Lung (tissue), 12 donors: ENCODE data around the gene ATG4D. TPM values are rescaled to one million over a fixed set of nuclear protein-coding genes. Genes with fewer than 3 reads are reported as not detected.
"Not testable (repeated sequence)": the region's sequence is repeated elsewhere in the genome, so short reads cannot be mapped to it uniquely, and the experiment has no call there.

Source experiments
- ATAC-seq: fragments of 200-7000 bp; cut with Tn5 transposase; one replicate; pipeline ENCODE4 v1.9.1; 2020; ENCODE audit warnings: moderate number of reproducible peaks; ENCODE audit not compliant: insufficient read depth, low FRiP score
- DNase-seq, 3 donors: peaks; one replicate each; pipeline ENCODE4 v3.0.0-alpha.2; 2013 to 2017
- H3K27ac ChIP-seq, 2 donors: one replicate each; pipeline ENCODE4 v1.5.1; 2013; ENCODE audit warnings: mild to moderate bottlenecking in 2 of 2, moderate library complexity in 2 of 2, control low read depth in 1 of 2, inconsistent platforms in 1 of 2, low read depth in 1 of 2, low read length in 1 of 2
- H3K27me3 ChIP-seq, 3 donors: one replicate each; pipeline ENCODE4 v1.5.1; 2013; ENCODE audit warnings: low read length in 2 of 3; ENCODE audit not compliant: control insufficient read depth in 3 of 3, insufficient read depth in 3 of 3
- H3K36me3 ChIP-seq, 4 donors: one replicate each; pipeline ENCODE4 v1.5.1; 2013; ENCODE audit warnings: low read length in 4 of 4, mild to moderate bottlenecking in 1 of 4, moderate library complexity in 1 of 4; ENCODE audit not compliant: control insufficient read depth in 4 of 4, insufficient read depth in 4 of 4
- H3K4me1 ChIP-seq, 5 donors: one replicate each; pipeline ENCODE4 v1.5.1; 2013; ENCODE audit warnings: low read length in 5 of 5, mild to moderate bottlenecking in 2 of 5, moderate library complexity in 1 of 5; ENCODE audit not compliant: control insufficient read depth in 5 of 5, insufficient read depth in 5 of 5
- H3K4me3 ChIP-seq: one replicate; pipeline ENCODE4 v1.5.1; 2013; ENCODE audit warnings: mild to moderate bottlenecking, control low read depth, moderate library complexity
- H3K9ac ChIP-seq, 2 donors: one replicate each; pipeline ENCODE4 v1.5.1; 2013; ENCODE audit warnings: low read length in 2 of 2, control low read depth in 1 of 2; ENCODE audit not compliant: insufficient read depth in 1 of 2
- H3K9me3 ChIP-seq, 4 donors: one replicate each; pipeline ENCODE4 v1.5.1; 2013; ENCODE audit warnings: low read length in 3 of 4, mild to moderate bottlenecking in 1 of 4, moderate library complexity in 1 of 4; ENCODE audit not compliant: control insufficient read depth in 4 of 4, insufficient read depth in 3 of 4
- CTCF ChIP-seq: IDR thresholded peaks from 2 replicates; pipeline ENCODE4 v1.5.1; 2012; ENCODE audit warnings: mild to moderate bottlenecking; ENCODE audit errors: control extremely low read depth, extremely low read depth
- WGBS, 2 donors: extraction: QIAGEN DNeasy Blood & Tissue Kit; methylation state at CpG; one replicate each; pipeline ENCODE4 v1.1.7; 2013; 5-methylcytosine and 5-hydroxymethylcytosine counted together
- polyA plus RNA-seq, 2 donors: library from polyadenylated mRNA; stranded (reverse); fragments of 200-250 nt; gene quantifications; one replicate each; pipeline ENCODE4 v1.2.1, GENCODE V29; 2013
- total RNA-seq, 2 donors: library from RNA; depleted of rRNA in 1 of 2; stranded (reverse); fragments of >200 nt in 1 of 2; gene quantifications; one replicate each; pipeline ENCODE4 v1.2.1, GENCODE V29; 2014 to 2021
- donor health status: control.
- donor health status: control.
- donor health status: Bipolar disorder and iron deficiency.
- donor health status: healthy.
- donor health status: DM: yes; HTN: yes; CAD: no.

The ATG4D gene
- total and polyA plus RNA-seq, 4 donors = 13.4 to 34.0 (median 27.4) TPM

- no peak overlapping the region for H3K4me3 ChIP-seq
- H3K9me3 ChIP-seq = peaks cover 0 to 5% (median 0%) of the 10 kb centered on the region in 4 donors
- no peak overlapping the region for H3K27ac ChIP-seq
- no peak for TF ChIP-seq CTCF
- H3K27me3 ChIP-seq = no peaks in the 10 kb centered on the region
- H3K9ac ChIP-seq = no peak overlapping the region
- H3K36me3 ChIP-seq = peaks cover 11 to 60% (median 33%) of the 10 kb centered on the region in 4 donors
- DNase-seq (no peak), ATAC-seq (no peak)
- 92 to 94% methylated on average over 7 of the region's 7 CpGs for WGBS, 2 donors
- H3K4me1 ChIP-seq = peaks cover 0 to 4% (median under 1%) of the 10 kb centered on the region in 5 donors
Measured at GRCh38 chr19:10549733-10550132, 6.0 kb downstream of the ATG4D start.

DNA sequence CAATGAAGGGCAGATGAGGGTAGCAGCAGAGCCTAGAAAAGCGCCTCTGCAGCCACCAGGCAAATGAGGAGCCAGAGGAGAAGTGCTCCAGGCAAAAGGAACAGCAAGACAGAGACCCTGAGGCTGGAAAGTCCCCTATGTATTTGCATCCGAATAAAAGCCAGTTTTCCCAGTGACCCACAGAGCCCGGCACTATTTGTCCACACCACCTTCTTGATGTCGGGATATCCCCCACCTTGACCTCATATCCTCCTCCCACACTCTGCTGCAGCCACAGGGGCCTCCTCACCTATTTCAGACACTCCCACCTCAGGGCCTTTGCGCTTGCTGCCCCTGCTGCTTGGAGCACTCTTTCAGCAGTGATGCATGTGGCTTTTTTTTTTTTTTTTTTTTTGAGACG lies 6.6 kb downstream of the ATG4D start:
- no peak for ATAC-seq
- no peak for TF ChIP-seq CTCF
- 97 to 100% methylated on average over 5 to 6 of the region's 6 CpGs for WGBS, 2 donors

DNA sequence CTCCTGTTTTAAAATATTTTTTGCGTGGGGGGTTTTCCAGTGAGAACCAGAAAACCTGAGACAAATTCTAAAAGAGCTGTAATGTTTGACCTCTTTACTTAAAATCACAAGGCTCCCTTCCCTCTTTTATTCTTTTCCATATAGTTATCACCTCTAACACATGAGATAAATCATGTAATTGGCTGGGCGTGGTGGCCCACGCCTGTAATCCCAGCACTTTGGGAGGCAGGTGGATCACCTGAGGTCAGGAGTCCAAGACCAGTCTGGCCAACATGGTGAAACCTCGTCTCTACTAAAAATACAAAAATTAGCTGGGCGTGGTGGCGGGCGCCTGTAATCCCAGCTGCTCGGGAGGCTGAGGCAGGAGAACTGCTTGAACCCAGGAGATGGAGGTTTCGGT lies 7.3 kb downstream of the ATG4D start:
- H3K4me1 ChIP-seq, H3K27me3 ChIP-seq, H3K4me3 ChIP-seq, ATAC-seq, H3K9me3 ChIP-seq, DNase-seq, H3K9ac ChIP-seq, H3K27ac ChIP-seq: not testable (repeated sequence)
- WGBS, 2 donors = 98% methylated on average over 9 of the region's 9 CpGs
- H3K36me3 ChIP-seq = peaks cover 11 to 71% (median 38%) of the 10 kb centered on the region in 4 donors

More for the DNA sequence above, 6.6 kb downstream of the ATG4D start:
- DNase-seq = no peak
- H3K36me3 ChIP-seq = peaks cover 11 to 66% (median 33%) of the 10 kb centered on the region in 4 donors
- H3K27ac ChIP-seq = no peak overlapping the region
- no peak overlapping the region for H3K9ac ChIP-seq
- peaks cover 0 to 5% (median 0%) of the 10 kb centered on the region in 4 donors for H3K9me3 ChIP-seq
- H3K27me3 ChIP-seq = no peaks in the 10 kb centered on the region
- H3K4me3 ChIP-seq = no peak overlapping the region
- no peaks in the 10 kb centered on the region for H3K4me1 ChIP-seq

- WGBS, 2 donors = 79 to 86% methylated on average over 12 of the region's 12 CpGs
- no peak for ATAC-seq
Measured at GRCh38 chr19:10551698-10552301, 8.1 kb downstream of the ATG4D start.

More at GRCh38 chr19:10551698-10552301, 8.1 kb downstream of the ATG4D start:
- peaks cover 11 to 72% (median 41%) of the 10 kb centered on the region in 4 donors for H3K36me3 ChIP-seq
- no peak overlapping the region for H3K9ac ChIP-seq
- H3K27ac ChIP-seq = peak overlapping the region in 1 of 2 donors; percentile 10
- H3K4me1 ChIP-seq = no peaks in the 10 kb centered on the region
- H3K27me3 ChIP-seq = no peaks in the 10 kb centered on the region
- DNase-seq = no peak
- H3K9me3 ChIP-seq = peaks cover 0 to 5% (median 0%) of the 10 kb centered on the region in 4 donors
- TF ChIP-seq CTCF = peak; percentile 0
- H3K4me3 ChIP-seq = no peak overlapping the region
